H1 (cell line): ENCODE measurements around the gene ASTN1. TPM values are rescaled to one million over a fixed set of nuclear protein-coding genes. Genes with fewer than 3 reads are reported as not detected.

ENCODE experiments used
- CTCF ChIA-PET: fragments of 300-600 bp; sonication (Branson Sonifier 250); formaldehyde crosslinking; loops from one replicate; lab custom pipeline; 2021; ENCODE audit not compliant: partially characterized antibody; lab: Charles Lee
- POLR2A ChIA-PET: fragments of 300-600 bp; sonication (Branson Sonifier 250); formaldehyde crosslinking; loops from one replicate; lab custom pipeline; 2021; ENCODE audit warnings: inconsistent platforms; ENCODE audit not compliant: partially characterized antibody; lab: Charles Lee
- DNase-seq, 2 experiments: peaks; one replicate each; pipeline versions ENCODE4 v3.0.0 to v3.0.0-alpha.2; 2010 to 2022; ENCODE audit warnings: low spot score in 2 of 2, low read depth in 1 of 2, mixed read lengths in 1 of 2
- FAIRE-seq: peaks from 2 replicates; lab custom pipeline; 2011; peaks lifted over from hg19 to GRCh38; lab: Jason Lieb, UNC
- H2AFZ ChIP-seq: 2 replicates; pipeline ENCODE4 v1.8.1; 2012; ENCODE audit warnings: low read length, inconsistent platforms
- H2AK5ac ChIP-seq: 2 replicates; pipeline ENCODE4 v1.6.1; 2013; ENCODE audit warnings: low read depth, low read length
- H2BK120ac ChIP-seq: replicated peaks from 2 replicates; pipeline ENCODE3; 2013; ENCODE audit warnings: low read depth, low read length, inconsistent platforms
- H2BK12ac ChIP-seq: 2 replicates; pipeline ENCODE4 v1.6.1; 2013; ENCODE audit warnings: low read depth, low read length
- H2BK15ac ChIP-seq: 2 replicates; pipeline ENCODE4 v1.6.1; 2013; ENCODE audit warnings: low read length
- H2BK20ac ChIP-seq: 2 replicates; pipeline ENCODE4 v1.6.1; 2013; ENCODE audit warnings: low read length
- H2BK5ac ChIP-seq: 2 replicates; pipeline ENCODE4 v1.6.1; 2013; ENCODE audit warnings: low read depth, low read length
- H3K14ac ChIP-seq: 2 replicates; pipeline ENCODE4 v1.6.1; 2013; ENCODE audit warnings: inconsistent platforms; ENCODE audit not compliant: insufficient read length
- H3K18ac ChIP-seq: 2 replicates; pipeline ENCODE4 v1.6.1; 2013; ENCODE audit warnings: low read length; ENCODE audit errors: extremely low read depth
- H3K23ac ChIP-seq: 2 replicates; pipeline ENCODE4 v1.6.1; 2013; ENCODE audit warnings: inconsistent platforms; ENCODE audit not compliant: insufficient read length
- H3K23me2 ChIP-seq: 2 replicates; pipeline ENCODE4 v1.6.1; 2013; ENCODE audit warnings: low read depth, low read length
- H3K27ac ChIP-seq: 2 replicates; pipeline ENCODE4 v1.6.1; 2011; ENCODE audit warnings: low read depth, low read length, inconsistent platforms
- H3K27me3 ChIP-seq, 4 experiments: replicated peaks in 1 of 4; 1 replicate in 1 of 4; 2 replicates in 3 of 4; pipeline versions ENCODE4 v1.6.1 to v1.8.1; 2011 to 2013; ENCODE audit warnings: low read length in 3 of 4, mild to moderate bottlenecking in 3 of 4, inconsistent platforms in 2 of 4, mixed read lengths in 2 of 4, moderate library complexity in 1 of 4; ENCODE audit not compliant: control insufficient read depth in 3 of 4, insufficient read depth in 3 of 4; ENCODE audit errors: extremely low read depth in 1 of 4
- H3K36me3 ChIP-seq, 4 experiments: 2 replicates each; pipeline versions ENCODE4 v1.6.1 to v1.8.1; 2011 to 2013; ENCODE audit warnings: mild to moderate bottlenecking in 4 of 4, low read length in 3 of 4, moderate library complexity in 2 of 4, control low read depth in 1 of 4, inconsistent platforms in 1 of 4; ENCODE audit not compliant: insufficient read depth in 4 of 4, control insufficient read depth in 2 of 4
- H3K4ac ChIP-seq: replicated peaks from 2 replicates; pipeline ENCODE3; 2013; ENCODE audit warnings: low read length, low read depth, mixed read lengths, inconsistent platforms; ENCODE audit not compliant: insufficient read length
- H3K4me1 ChIP-seq, 4 experiments: replicated peaks in 1 of 4; 1 replicate in 1 of 4; 2 replicates in 3 of 4; pipeline versions ENCODE4 v1.6.1 to v1.8.1; 2011 to 2013; ENCODE audit warnings: low read length in 3 of 4, inconsistent platforms in 2 of 4, mixed read lengths in 1 of 4; ENCODE audit not compliant: insufficient read depth in 4 of 4, control insufficient read depth in 3 of 4
- H3K4me2 ChIP-seq, 2 experiments: 2 replicates each; pipeline versions ENCODE4 v1.6.1 to v1.8.1; 2011 to 2013; ENCODE audit warnings: low read depth in 2 of 2, low read length in 2 of 2, control low read depth in 1 of 2, inconsistent platforms in 1 of 2, mild to moderate bottlenecking in 1 of 2; ENCODE audit not compliant: insufficient read depth in 1 of 2
- H3K4me3 ChIP-seq, 4 experiments: fragments of 200-600, 300-600 bp in 1 of 4; sonication (generic), shearing (Covaris generic), sonication (Bioruptor Twin) in 1 of 4; 2 replicates each; pipeline versions ENCODE4 v1.5.1 to v1.8.1; 2011 to 2016; ENCODE audit warnings: low read length in 4 of 4, low read depth in 3 of 4, control low read depth in 2 of 4, inconsistent platforms in 2 of 4, mild to moderate bottlenecking in 2 of 4, mixed read lengths in 1 of 4, moderate library complexity in 1 of 4; ENCODE audit not compliant: insufficient read depth in 2 of 4; ENCODE audit errors: extremely low read depth in 1 of 4
- H3K56ac ChIP-seq: replicated peaks from 2 replicates; pipeline ENCODE3; 2013; ENCODE audit warnings: low read depth, mild to moderate bottlenecking, mixed read lengths, low read length, inconsistent platforms; ENCODE audit not compliant: insufficient read length
- H3K79me1 ChIP-seq: 2 replicates; pipeline ENCODE4 v1.6.1; 2013; ENCODE audit warnings: low read depth, low read length, control low read depth
- H3K79me2 ChIP-seq, 2 experiments: 2 replicates each; pipeline versions ENCODE4 v1.6.1 to v1.8.1; 2012 to 2013; ENCODE audit warnings: low read length in 2 of 2, mild to moderate bottlenecking in 2 of 2, inconsistent platforms in 1 of 2; ENCODE audit not compliant: insufficient read depth in 2 of 2, control insufficient read depth in 1 of 2
- H3K9ac ChIP-seq, 4 experiments: replicated peaks in 1 of 4; 1 replicate in 1 of 4; 2 replicates in 3 of 4; pipeline versions ENCODE4 v1.6.1 to v1.8.1; 2011 to 2013; ENCODE audit warnings: low read depth in 3 of 4, low read length in 3 of 4, control low read depth in 2 of 4, mild to moderate bottlenecking in 2 of 4, moderate library complexity in 2 of 4, inconsistent platforms in 1 of 4; ENCODE audit errors: extremely low read depth in 1 of 4
- H3K9me3 ChIP-seq, 2 experiments: 2 replicates each; pipeline versions ENCODE4 v1.6.1 to v1.8.1; 2012 to 2013; ENCODE audit warnings: mild to moderate bottlenecking in 2 of 2, moderate library complexity in 2 of 2, control low read depth in 1 of 2, inconsistent platforms in 1 of 2, low read depth in 1 of 2, low read length in 1 of 2, mixed read lengths in 1 of 2; ENCODE audit not compliant: insufficient read depth in 2 of 2
- H4K20me1 ChIP-seq, 2 experiments: replicated peaks in 1 of 2; 2 replicates each; pipeline versions ENCODE3 to v1.8.1; 2011 to 2013; ENCODE audit warnings: inconsistent platforms in 2 of 2, low read length in 2 of 2, mild to moderate bottlenecking in 1 of 2; ENCODE audit not compliant: insufficient read depth in 2 of 2, control insufficient read depth in 1 of 2
- H4K5ac ChIP-seq: 2 replicates; pipeline ENCODE4 v1.6.1; 2013; ENCODE audit warnings: low read length, low read depth, mixed read lengths, inconsistent platforms; ENCODE audit not compliant: insufficient read length
- H4K8ac ChIP-seq: 2 replicates; pipeline ENCODE4 v1.8.0; 2013; ENCODE audit warnings: mild to moderate bottlenecking, moderate library complexity, low read length, inconsistent platforms; ENCODE audit not compliant: insufficient read depth; ENCODE audit errors: extremely low read depth
- H4K91ac ChIP-seq: replicated peaks from 2 replicates; pipeline ENCODE3; 2013; ENCODE audit warnings: low read length, mixed read lengths, inconsistent platforms; ENCODE audit not compliant: insufficient read length
- polyA plus RNA-seq, 7 experiments: library from polyadenylated mRNA; depleted of rRNA in 3 of 7; stranded (reverse) in 5 of 7; unstranded in 2 of 7; fragments of >200 nt in 5 of 7; fragments of 200-250 nt in 2 of 7; gene quantifications; 1 replicate in 5 of 7; 2 replicates in 1 of 7; 4 replicates in 1 of 7; pipeline versions ENCODE4 v1.2.1 to v1.2.3, GENCODE V29; 2011 to 2013; ENCODE audit warnings: missing spikeins in 2 of 7, mixed read lengths in 2 of 7
- total RNA-seq: library from RNA; stranded (reverse); fragmentation: NEBNext Ultra II Directional; extraction: Animal tissue kit (Norgen Biotek cat#: 25700); gene quantifications from 2 replicates; pipeline ENCODE4 v1.2.1, GENCODE V29; 2021
- TF ChIP-seq, protein P1 (sequence below), 3 experiments: IDR thresholded peaks; 1 replicate in 2 of 3; 2 replicates in 1 of 3; pipeline versions ENCODE4 v1.5.1 to v1.6.1; 2011; ENCODE audit warnings: low read length in 3 of 3, mild to moderate bottlenecking in 3 of 3, inconsistent platforms in 2 of 3, low read depth in 1 of 3, moderate library complexity in 1 of 3; ENCODE audit not compliant: insufficient read depth in 1 of 3; ENCODE audit errors: control extremely low read depth in 1 of 3

The ASTN1 gene
- total and polyA plus RNA-seq, 2 of the 8 experiments (the other 6 are each of a cell fraction or from before 2014, with no cell fraction given): 2.9 to 4.1 TPM

GRCh38 chr1:176954242-176954641 lies 210.3 kb downstream of the ASTN1 start:
- Histone ChIP-seq H3K79me1 (no peaks in the 10 kb centered on the region), H3K27me3 (no peaks in the 10 kb centered on the region; a peak in 1 of 7 replicates), H3K27ac (no peak overlapping the region), H3K4me3 (no peak overlapping the region), H3K23ac (no peak overlapping the region), H3K14ac (no peak overlapping the region), H4K8ac (no peak overlapping the region), H2BK15ac (no peak overlapping the region), H4K5ac (no peak overlapping the region), H3K9ac (no peak overlapping the region), H2AFZ (no peak overlapping the region), H3K23me2 (no peaks in the 10 kb centered on the region), H2AK5ac (no peak overlapping the region), H2BK5ac (no peak overlapping the region), H3K9me3 (no peaks in the 10 kb centered on the region), H3K4ac (no peak overlapping the region), H3K79me2 (no peaks in the 10 kb centered on the region), H2BK12ac (no peak overlapping the region), H3K4me1 (peaks cover 0 to 11% (median 2%) of the 10 kb centered on the region in 4 experiments; a peak in 3 of 7 replicates), H3K4me2 (no peak overlapping the region), H2BK20ac (no peak overlapping the region), H3K18ac (no peak overlapping the region), H4K91ac (no peak overlapping the region), H3K36me3 (no peaks in the 10 kb centered on the region), H3K56ac (no peak overlapping the region), H2BK120ac (no peak overlapping the region), H4K20me1 (no peaks in the 10 kb centered on the region)
- POLR2A ChIA-PET: no interaction called here
- no peak for DNase-seq
- no peak for FAIRE-seq
- CTCF ChIA-PET: interaction anchor here (0.7 to 23.5 kb wide), 15 partner anchors 13 to 961 kb away, joined by 3 to 279 read pairs (median 5); no protein-coding TSS in a partner anchor
- TF ChIP-seq, protein P1, sequence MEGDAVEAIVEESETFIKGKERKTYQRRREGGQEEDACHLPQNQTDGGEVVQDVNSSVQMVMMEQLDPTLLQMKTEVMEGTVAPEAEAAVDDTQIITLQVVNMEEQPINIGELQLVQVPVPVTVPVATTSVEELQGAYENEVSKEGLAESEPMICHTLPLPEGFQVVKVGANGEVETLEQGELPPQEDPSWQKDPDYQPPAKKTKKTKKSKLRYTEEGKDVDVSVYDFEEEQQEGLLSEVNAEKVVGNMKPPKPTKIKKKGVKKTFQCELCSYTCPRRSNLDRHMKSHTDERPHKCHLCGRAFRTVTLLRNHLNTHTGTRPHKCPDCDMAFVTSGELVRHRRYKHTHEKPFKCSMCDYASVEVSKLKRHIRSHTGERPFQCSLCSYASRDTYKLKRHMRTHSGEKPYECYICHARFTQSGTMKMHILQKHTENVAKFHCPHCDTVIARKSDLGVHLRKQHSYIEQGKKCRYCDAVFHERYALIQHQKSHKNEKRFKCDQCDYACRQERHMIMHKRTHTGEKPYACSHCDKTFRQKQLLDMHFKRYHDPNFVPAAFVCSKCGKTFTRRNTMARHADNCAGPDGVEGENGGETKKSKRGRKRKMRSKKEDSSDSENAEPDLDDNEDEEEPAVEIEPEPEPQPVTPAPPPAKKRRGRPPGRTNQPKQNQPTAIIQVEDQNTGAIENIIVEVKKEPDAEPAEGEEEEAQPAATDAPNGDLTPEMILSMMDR (IDR thresholded peaks at IDR 0.05; ENCODE audit: control extremely low read depth in 1 of 3, insufficient read depth in 1 of 3, low read depth in 1 of 3, low read length in 3 of 3): peak in 2 of 3 experiments; percentile 24 to 48; a peak in 2 of 4 replicates
